MM.1S (cell line): ENCODE results near the gene GNB1.
A peak's percentile ranks its signal among the peaks of the same experiment; 100 is the strongest.
"Not testable (repeated sequence)": the region's sequence is repeated elsewhere in the genome, so short reads cannot be mapped to it uniquely, and the experiment has no call there.

Source experiments
- DNase-seq: peaks from one replicate; pipeline ENCODE4 v3.0.0-alpha.2; 2015
- H2AFZ ChIP-seq: fragments of 300-600 bp; sonication (generic); 2 replicates; pipeline ENCODE4 v1.6.0; 2016; ENCODE audit warnings: antibody characterized with exemption, low read length
- H3F3A ChIP-seq: fragments of 300-600 bp; sonication (generic); 2 replicates; pipeline ENCODE4 v1.6.1; 2016; ENCODE audit warnings: mild to moderate bottlenecking, antibody characterized with exemption, low read length, moderate library complexity, mixed read lengths; ENCODE audit not compliant: insufficient read depth
- H3K27ac ChIP-seq: fragments of 300-600 bp; sonication (generic); 2 replicates; pipeline ENCODE4 v1.5.1; 2016; ENCODE audit warnings: mild to moderate bottlenecking, low read length
- H3K27me3 ChIP-seq: fragments of 300-600 bp; sonication (generic); replicated peaks from 2 replicates; pipeline ENCODE4 v1.6.0; 2016; ENCODE audit warnings: low read length; ENCODE audit not compliant: insufficient read depth
- H3K36me3 ChIP-seq: fragments of 300-600 bp; sonication (generic); replicated peaks from 2 replicates; pipeline ENCODE4 v1.6.1; 2016; ENCODE audit warnings: mild to moderate bottlenecking, low read length, mixed read lengths; ENCODE audit not compliant: insufficient read depth
- H3K4me1 ChIP-seq: fragments of 300-600 bp; sonication (generic); 2 replicates; pipeline ENCODE4 v1.6.1; 2016; ENCODE audit warnings: low read length, mixed read lengths
- H3K4me2 ChIP-seq: fragments of 300-600 bp; sonication (generic); 2 replicates; pipeline ENCODE4 v1.6.0; 2016; ENCODE audit warnings: low read depth, low read length
- H3K4me3 ChIP-seq: fragments of 300-600 bp; sonication (generic); 2 replicates; pipeline ENCODE4 v1.5.1; 2016; ENCODE audit warnings: low read length, mixed read lengths
- H3K79me2 ChIP-seq: fragments of 300-600 bp; sonication (generic); 2 replicates; pipeline ENCODE4 v1.6.1; 2016; ENCODE audit warnings: mixed run types, low read length, mixed read lengths
- H3K9ac ChIP-seq: fragments of 300-600 bp; sonication (generic); 2 replicates; pipeline ENCODE4 v1.6.1; 2016; ENCODE audit warnings: low read length, mixed read lengths
- H3K9me2 ChIP-seq: fragments of 300-600 bp; sonication (generic); replicated peaks from 2 replicates; pipeline ENCODE4 v1.6.1; 2016; ENCODE audit warnings: mild to moderate bottlenecking, low read length, mixed read lengths; ENCODE audit not compliant: insufficient read depth
- H3K9me3 ChIP-seq: fragments of 300-600 bp; sonication (generic); replicated peaks from 2 replicates; pipeline ENCODE4 v1.6.1; 2016; ENCODE audit warnings: mild to moderate bottlenecking, low read length, mixed read lengths; ENCODE audit not compliant: insufficient read depth
- H4K20me1 ChIP-seq: fragments of 300-600 bp; sonication (generic); 2 replicates; pipeline ENCODE4 v1.6.1; 2016; ENCODE audit warnings: mild to moderate bottlenecking, low read length, moderate library complexity, mixed read lengths; ENCODE audit not compliant: insufficient read depth
- CTCF ChIP-seq: fragments of 300-600 bp; sonication (generic); IDR thresholded peaks from 2 replicates; pipeline ENCODE4 v1.5.1; 2016; ENCODE audit warnings: antibody characterized with exemption, low read length, mixed read lengths
- EZH2 ChIP-seq: fragments of 300-600 bp; sonication (generic); optimal IDR thresholded peaks from 2 replicates; pipeline ENCODE3; 2017; ENCODE audit warnings: low read depth, mild to moderate bottlenecking, antibody characterized with exemption, low read length, mixed read lengths
- EZH2phosphoT487 ChIP-seq: fragments of 300-600 bp; sonication (generic); IDR thresholded peaks from 2 replicates; pipeline ENCODE4 v1.6.1; 2018; ENCODE audit warnings: antibody characterized with exemption, low read length

The GNB1 gene

GRCh38 chr1:1889090-1889750 lies 1.7 kb downstream of the GNB1 start:
- Histone ChIP-seq H3K4me1 (peaks cover 18% of the 10 kb centered on the region), H3K79me2 (peaks cover 65% of the 10 kb centered on the region), H3K27me3 (no peaks in the 10 kb centered on the region), H2AFZ (no peak overlapping the region), H3F3A (peaks cover 8% of the 10 kb centered on the region), H3K9me2 (no peaks in the 10 kb centered on the region), H3K4me3 (peak overlapping the region; percentile 86), H3K9ac (peak overlapping the region; percentile 80; the same call in 1 of the 2 replicates), H3K9me3 (no peaks in the 10 kb centered on the region), H3K27ac (no peak overlapping the region), H3K4me2 (peak overlapping the region; percentile 80), H4K20me1 (peaks cover 36% of the 10 kb centered on the region), H3K36me3 (no peaks in the 10 kb centered on the region; the same call in 1 of the 2 replicates)
- no peak for TF ChIP-seq CTCF
- no peak for TF ChIP-seq EZH2
- TF ChIP-seq EZH2phosphoT487, result no peak
- no peak for DNase-seq

GRCh38 chr1:1883890-1884289 lies 7.0 kb downstream of the GNB1 start:
- H3K9me3 ChIP-seq, H3K4me1 ChIP-seq, H3K27me3 ChIP-seq, H3K36me3 ChIP-seq, H3K27ac ChIP-seq, H3K4me3 ChIP-seq, H3K4me2 ChIP-seq, DNase-seq, H2AFZ ChIP-seq, H3K9ac ChIP-seq, H3F3A ChIP-seq, H3K9me2 ChIP-seq: not testable (repeated sequence)
- peaks cover 99% of the 10 kb centered on the region for H3K79me2 ChIP-seq
- peaks cover 52% of the 10 kb centered on the region for H4K20me1 ChIP-seq

GRCh38 chr1:1883092-1883873 lies 7.6 kb downstream of the GNB1 start:
- no peak overlapping the region for H2AFZ ChIP-seq
- H3K4me3 ChIP-seq, result no peak overlapping the region
- peaks cover 99% of the 10 kb centered on the region for H3K79me2 ChIP-seq
- no peak overlapping the region for H3K27ac ChIP-seq
- H3K9ac ChIP-seq, result no peak overlapping the region
- H3F3A ChIP-seq, result no peaks in the 10 kb centered on the region
- no peak overlapping the region for H3K4me2 ChIP-seq
- DNase-seq, result no peak
- no peaks in the 10 kb centered on the region for H3K4me1 ChIP-seq
- H3K9me3 ChIP-seq, result no peaks in the 10 kb centered on the region
- no peaks in the 10 kb centered on the region for H3K9me2 ChIP-seq
- no peak for TF ChIP-seq CTCF
- TF ChIP-seq EZH2phosphoT487, result no peak
- no peak for TF ChIP-seq EZH2
- H3K27me3 ChIP-seq, result no peaks in the 10 kb centered on the region
- peaks cover 50% of the 10 kb centered on the region for H4K20me1 ChIP-seq
- H3K36me3 ChIP-seq, result no peaks in the 10 kb centered on the region; the same call in 1 of the 2 replicates

- Histone ChIP-seq H3K4me1 (no peaks in the 10 kb centered on the region), H3K27ac (no peak overlapping the region), H3K27me3 (no peaks in the 10 kb centered on the region), H3K36me3 (no peaks in the 10 kb centered on the region; the same call in 1 of the 2 replicates), H3K4me3 (no peak overlapping the region), H3F3A (no peaks in the 10 kb centered on the region), H4K20me1 (peaks cover 35% of the 10 kb centered on the region), H3K9me3 (no peaks in the 10 kb centered on the region), H3K9ac (no peak overlapping the region), H3K4me2 (no peak overlapping the region), H3K79me2 (peaks cover 96% of the 10 kb centered on the region), H3K9me2 (no peaks in the 10 kb centered on the region), H2AFZ (no peak overlapping the region)
- TF ChIP-seq EZH2phosphoT487 (no peak), EZH2 (no peak), CTCF (no peak)
- DNase-seq, result no peak
Observed at GRCh38 chr1:1881727-1882126, 9.2 kb downstream of the GNB1 start.
